ENCODE measurements around the gene PRR18.

DNA sequence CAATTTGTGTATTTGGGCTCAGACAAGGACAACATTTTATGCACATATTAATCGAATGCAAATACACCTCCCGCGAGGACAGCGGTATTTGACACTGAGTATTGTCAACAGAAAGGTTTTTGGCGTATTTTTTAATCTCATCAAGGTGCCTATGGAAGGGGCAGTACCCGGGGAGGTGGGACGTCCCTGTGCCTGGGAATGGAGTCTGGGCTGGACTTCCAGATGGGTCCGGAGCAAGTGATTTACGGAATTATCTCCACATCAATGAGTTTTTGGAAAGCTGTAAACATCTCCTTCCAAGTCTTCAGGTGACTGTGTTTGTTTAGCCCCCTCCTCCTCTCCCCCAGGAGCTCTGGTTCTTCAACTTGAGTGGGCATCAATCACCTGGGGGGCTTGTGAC lies 39.8 kb downstream of the PRR18 start:
- TF ChIP-seq, protein P1, sequence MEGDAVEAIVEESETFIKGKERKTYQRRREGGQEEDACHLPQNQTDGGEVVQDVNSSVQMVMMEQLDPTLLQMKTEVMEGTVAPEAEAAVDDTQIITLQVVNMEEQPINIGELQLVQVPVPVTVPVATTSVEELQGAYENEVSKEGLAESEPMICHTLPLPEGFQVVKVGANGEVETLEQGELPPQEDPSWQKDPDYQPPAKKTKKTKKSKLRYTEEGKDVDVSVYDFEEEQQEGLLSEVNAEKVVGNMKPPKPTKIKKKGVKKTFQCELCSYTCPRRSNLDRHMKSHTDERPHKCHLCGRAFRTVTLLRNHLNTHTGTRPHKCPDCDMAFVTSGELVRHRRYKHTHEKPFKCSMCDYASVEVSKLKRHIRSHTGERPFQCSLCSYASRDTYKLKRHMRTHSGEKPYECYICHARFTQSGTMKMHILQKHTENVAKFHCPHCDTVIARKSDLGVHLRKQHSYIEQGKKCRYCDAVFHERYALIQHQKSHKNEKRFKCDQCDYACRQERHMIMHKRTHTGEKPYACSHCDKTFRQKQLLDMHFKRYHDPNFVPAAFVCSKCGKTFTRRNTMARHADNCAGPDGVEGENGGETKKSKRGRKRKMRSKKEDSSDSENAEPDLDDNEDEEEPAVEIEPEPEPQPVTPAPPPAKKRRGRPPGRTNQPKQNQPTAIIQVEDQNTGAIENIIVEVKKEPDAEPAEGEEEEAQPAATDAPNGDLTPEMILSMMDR (IDR thresholded peaks at IDR 0.05): no peak
- no peak for TF ChIP-seq ZFX (IDR thresholded peaks at IDR 0.05; ENCODE audit: borderline replicate concordance)

All from 22Rv1 (cell line).